GM21825 (cell line): ENCODE measurements around the gene TM9SF3.

Source experiments
- ATAC-seq: cut with Tn5 transposase; IDR thresholded peaks from one replicate; pipeline ENCODE4 v1.9.1; 2021; ENCODE audit warnings: mild to moderate bottlenecking, moderate library complexity; ENCODE audit not compliant: unreplicated experiment

TM9SF3 gene

GRCh38 chr10:96586419-96587263, at the start of gene TM9SF3:
Gene TM9SF3 (minus strand): TSS chr10:96587012. CDS start chr10:96586835, 177 bp downstream.
- ATAC-seq = peak; percentile 77

- ATAC-seq = no peak
Measured at GRCh38 chr10:96636551-96636950, 49.7 kb upstream of the TM9SF3 start.

- no peak for ATAC-seq
Measured at GRCh38 chr10:96632974-96633710, 46.3 kb upstream of the TM9SF3 start.

GRCh38 chr10:96627292-96627691, 40.5 kb upstream of the TM9SF3 start:
- no peak for ATAC-seq

- ATAC-seq = no peak
Measured at GRCh38 chr10:96626795-96627194, 40.0 kb upstream of the TM9SF3 start.

GRCh38 chr10:96625173-96625572, 38.4 kb upstream of the TM9SF3 start:
- no peak for ATAC-seq

GRCh38 chr10:96622013-96622787, 35.4 kb upstream of the TM9SF3 start:
- ATAC-seq = no peak

GRCh38 chr10:96619796-96620773, 33.3 kb upstream of the TM9SF3 start:
- ATAC-seq = no peak

- ATAC-seq = no peak
Measured at GRCh38 chr10:96619120-96619519, 32.3 kb upstream of the TM9SF3 start.

- no peak for ATAC-seq
Measured at GRCh38 chr10:96618653-96619052, 31.8 kb upstream of the TM9SF3 start.

- ATAC-seq = no peak
Measured at GRCh38 chr10:96616961-96617360, 30.1 kb upstream of the TM9SF3 start.

- no peak for ATAC-seq
Measured at GRCh38 chr10:96614515-96614914, 27.7 kb upstream of the TM9SF3 start.

GRCh38 chr10:96613576-96613975, 26.8 kb upstream of the TM9SF3 start:
- ATAC-seq = no peak

GRCh38 chr10:96612055-96612830, 25.4 kb upstream of the TM9SF3 start:
- ATAC-seq = no peak

- no peak for ATAC-seq
Measured at GRCh38 chr10:96610817-96611216, 24.0 kb upstream of the TM9SF3 start.

- ATAC-seq = no peak
Measured at GRCh38 chr10:96609510-96609909, 22.7 kb upstream of the TM9SF3 start.

- ATAC-seq = no peak
Measured at GRCh38 chr10:96608805-96609204, 22.0 kb upstream of the TM9SF3 start.

- no peak for ATAC-seq
Measured at GRCh38 chr10:96608262-96608661, 21.4 kb upstream of the TM9SF3 start.

GRCh38 chr10:96606946-96607345, 20.1 kb upstream of the TM9SF3 start:
- no peak for ATAC-seq
